ENCODE measurements around the gene C5orf46.

DNA sequence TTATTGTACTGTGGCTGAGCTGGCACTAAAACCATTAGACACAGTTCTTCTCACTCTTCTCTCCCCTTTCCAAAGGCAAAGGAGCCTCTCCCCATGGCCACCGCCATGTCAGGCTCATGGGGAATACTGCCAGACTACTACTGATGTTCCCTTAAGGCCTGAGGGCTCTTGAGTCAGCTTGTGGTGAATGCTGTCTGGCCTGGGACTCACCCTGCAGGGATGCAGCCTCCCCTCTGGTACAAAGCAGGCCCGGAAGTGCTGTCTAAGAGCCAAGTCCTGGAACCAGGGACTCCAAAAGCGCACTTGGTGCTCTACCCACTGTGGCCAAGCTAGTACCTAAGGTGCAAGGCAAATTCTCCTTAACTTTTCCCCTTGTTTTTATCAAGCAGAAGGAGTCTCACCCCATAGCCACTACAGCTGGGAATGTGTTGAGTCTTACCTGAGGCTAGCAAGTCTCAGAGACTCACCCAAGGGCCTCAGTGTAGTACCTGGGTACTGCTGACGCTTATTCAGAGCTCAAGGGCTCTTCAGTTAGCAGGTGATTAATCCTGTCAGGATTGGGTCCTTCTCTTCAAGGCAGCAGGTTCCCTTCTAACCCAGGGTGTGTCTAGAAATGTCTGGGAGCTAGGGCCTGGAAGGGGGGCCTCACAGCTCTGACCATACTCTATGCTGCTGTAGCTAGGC, 33.2 kb upstream of the C5orf46 start:
- TF ChIP-seq, protein P1, sequence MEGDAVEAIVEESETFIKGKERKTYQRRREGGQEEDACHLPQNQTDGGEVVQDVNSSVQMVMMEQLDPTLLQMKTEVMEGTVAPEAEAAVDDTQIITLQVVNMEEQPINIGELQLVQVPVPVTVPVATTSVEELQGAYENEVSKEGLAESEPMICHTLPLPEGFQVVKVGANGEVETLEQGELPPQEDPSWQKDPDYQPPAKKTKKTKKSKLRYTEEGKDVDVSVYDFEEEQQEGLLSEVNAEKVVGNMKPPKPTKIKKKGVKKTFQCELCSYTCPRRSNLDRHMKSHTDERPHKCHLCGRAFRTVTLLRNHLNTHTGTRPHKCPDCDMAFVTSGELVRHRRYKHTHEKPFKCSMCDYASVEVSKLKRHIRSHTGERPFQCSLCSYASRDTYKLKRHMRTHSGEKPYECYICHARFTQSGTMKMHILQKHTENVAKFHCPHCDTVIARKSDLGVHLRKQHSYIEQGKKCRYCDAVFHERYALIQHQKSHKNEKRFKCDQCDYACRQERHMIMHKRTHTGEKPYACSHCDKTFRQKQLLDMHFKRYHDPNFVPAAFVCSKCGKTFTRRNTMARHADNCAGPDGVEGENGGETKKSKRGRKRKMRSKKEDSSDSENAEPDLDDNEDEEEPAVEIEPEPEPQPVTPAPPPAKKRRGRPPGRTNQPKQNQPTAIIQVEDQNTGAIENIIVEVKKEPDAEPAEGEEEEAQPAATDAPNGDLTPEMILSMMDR (conservative IDR thresholded peaks at IDR 0.05; ENCODE audit: low read depth, low read length), result no peak
- TF ChIP-seq RAD21 (IDR thresholded peaks at IDR 0.05; ENCODE audit: low read length), result no peak
- no peak for TF ChIP-seq NFE2L2 (IDR thresholded peaks at IDR 0.05; ENCODE audit: low read depth, low read length)
- TF ChIP-seq POLR2A (IDR thresholded peaks at IDR 0.05; ENCODE audit: low read depth, low read length), result no peak
- no peak for TF ChIP-seq MAZ (IDR thresholded peaks at IDR 0.05; ENCODE audit: borderline replicate concordance, low read depth, low read length)
- TF ChIP-seq MAFK (IDR thresholded peaks at IDR 0.05; ENCODE audit: low read depth, low read length), result no peak

Measured in IMR-90 (cell line).